ENCODE data around the gene CSF1R. TPM values are rescaled to one million over a fixed set of nuclear protein-coding genes. Genes with fewer than 3 reads are reported as not detected.

The CSF1R gene
- polyA plus RNA-seq, 1 donor (not counting 4 experiments of a cell fraction or from before 2014, with no cell fraction given): not detected

DNA sequence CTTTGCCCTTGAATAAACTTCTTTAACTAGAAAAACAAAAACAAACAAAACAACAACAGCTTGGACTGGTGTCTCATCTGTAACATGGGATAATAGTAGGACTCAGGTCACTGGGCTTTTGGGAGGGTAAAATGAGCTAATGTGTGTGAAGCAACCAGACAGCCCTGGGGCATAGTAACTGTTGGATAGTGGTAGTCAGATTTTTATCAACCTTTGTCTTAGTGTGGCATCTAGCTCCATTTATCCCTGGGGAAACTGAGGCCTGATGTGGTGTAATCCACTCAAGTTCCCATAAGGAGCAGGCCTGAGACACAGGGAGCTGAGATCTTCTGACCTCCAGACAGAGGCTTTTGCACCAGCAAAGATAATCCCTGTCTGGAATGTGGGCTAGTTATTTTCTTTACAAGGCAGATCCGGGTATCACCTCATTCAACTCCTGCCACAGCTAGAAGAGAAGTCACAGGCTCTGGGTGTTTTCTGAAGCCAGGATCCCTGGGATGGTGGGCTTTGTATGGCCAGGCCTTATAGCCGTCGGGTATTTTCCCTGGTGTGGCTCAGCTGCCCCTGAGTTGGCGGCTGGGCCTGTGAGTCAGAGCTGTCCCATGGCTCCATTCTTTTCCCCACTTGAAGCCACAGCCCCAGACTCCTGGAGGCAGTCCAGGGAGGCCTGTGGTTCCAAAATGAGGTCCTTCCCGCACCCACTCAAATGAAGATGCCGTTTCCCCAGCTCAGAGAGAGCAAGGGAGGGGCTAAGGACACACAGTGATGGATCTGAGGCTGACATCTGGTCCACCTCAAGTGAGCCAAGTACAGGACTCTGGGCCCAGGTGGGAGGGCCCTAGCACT lies 26.1 kb upstream of the CSF1R start:
- FAIRE-seq (no peak), DNase-seq (ENCODE audit: low read depth, low spot score) (no peak)
- Histone ChIP-seq H3K4me3 (ENCODE audit: control insufficient read depth in 2 of 3, extremely low read depth in 1 of 3, insufficient read depth in 2 of 3, low read depth in 1 of 3, low read length in 3 of 3) (no peak overlapping the region), H3K9me1 (ENCODE audit: control insufficient read depth, extremely low read depth, insufficient read depth, low read length) (no peaks in the 10 kb centered on the region), H3K79me2 (ENCODE audit: control insufficient read depth, insufficient read depth, low read length) (no peaks in the 10 kb centered on the region), H3K4me1 (ENCODE audit: control insufficient read depth, extremely low read depth, insufficient read depth, low read length) (peaks cover 13% of the 10 kb centered on the region), H3K36me3 (ENCODE audit: control insufficient read depth in 2 of 2, extremely low read depth in 1 of 2, insufficient read depth in 2 of 2, low read length in 2 of 2) (no peaks in the 10 kb centered on the region), H3K4me2 (ENCODE audit: control insufficient read depth, extremely low read depth, insufficient read depth, low read depth, low read length) (no peak overlapping the region), H3K27ac (ENCODE audit: control insufficient read depth, insufficient read depth, low read length) (no peak overlapping the region), H4K20me1 (ENCODE audit: control insufficient read depth, extremely low read depth, insufficient read depth, low read length) (no peaks in the 10 kb centered on the region), H3K27me3 (ENCODE audit: control insufficient read depth, extremely low read depth, insufficient read depth, low read length) (no peaks in the 10 kb centered on the region), H3K9ac (ENCODE audit: control insufficient read depth, extremely low read depth, insufficient read depth, low read length) (no peak overlapping the region), H2AFZ (ENCODE audit: control insufficient read depth, low read length) (no peak overlapping the region), H3K9me3 (ENCODE audit: control insufficient read depth, low read depth, low read length) (no peaks in the 10 kb centered on the region)
- TF ChIP-seq, protein P1, sequence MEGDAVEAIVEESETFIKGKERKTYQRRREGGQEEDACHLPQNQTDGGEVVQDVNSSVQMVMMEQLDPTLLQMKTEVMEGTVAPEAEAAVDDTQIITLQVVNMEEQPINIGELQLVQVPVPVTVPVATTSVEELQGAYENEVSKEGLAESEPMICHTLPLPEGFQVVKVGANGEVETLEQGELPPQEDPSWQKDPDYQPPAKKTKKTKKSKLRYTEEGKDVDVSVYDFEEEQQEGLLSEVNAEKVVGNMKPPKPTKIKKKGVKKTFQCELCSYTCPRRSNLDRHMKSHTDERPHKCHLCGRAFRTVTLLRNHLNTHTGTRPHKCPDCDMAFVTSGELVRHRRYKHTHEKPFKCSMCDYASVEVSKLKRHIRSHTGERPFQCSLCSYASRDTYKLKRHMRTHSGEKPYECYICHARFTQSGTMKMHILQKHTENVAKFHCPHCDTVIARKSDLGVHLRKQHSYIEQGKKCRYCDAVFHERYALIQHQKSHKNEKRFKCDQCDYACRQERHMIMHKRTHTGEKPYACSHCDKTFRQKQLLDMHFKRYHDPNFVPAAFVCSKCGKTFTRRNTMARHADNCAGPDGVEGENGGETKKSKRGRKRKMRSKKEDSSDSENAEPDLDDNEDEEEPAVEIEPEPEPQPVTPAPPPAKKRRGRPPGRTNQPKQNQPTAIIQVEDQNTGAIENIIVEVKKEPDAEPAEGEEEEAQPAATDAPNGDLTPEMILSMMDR (optimal IDR thresholded peaks at IDR 0.05 in 1 of 3, IDR thresholded peaks at IDR 0.05 in 1 of 3, conservative IDR thresholded peaks at IDR 0.05 in 1 of 3; ENCODE audit: extremely low read depth in 1 of 3, insufficient read depth in 2 of 3, low read length in 3 of 3): no peak
- TF ChIP-seq EZH2 (IDR thresholded peaks at IDR 0.05; ENCODE audit: low read length): no peak
- dilution Hi-C loops (cut with MboI; ENCODE audit: extremely low pct_ligation_motif_present, low sequenced_read_pairs): no loop called here

DNA sequence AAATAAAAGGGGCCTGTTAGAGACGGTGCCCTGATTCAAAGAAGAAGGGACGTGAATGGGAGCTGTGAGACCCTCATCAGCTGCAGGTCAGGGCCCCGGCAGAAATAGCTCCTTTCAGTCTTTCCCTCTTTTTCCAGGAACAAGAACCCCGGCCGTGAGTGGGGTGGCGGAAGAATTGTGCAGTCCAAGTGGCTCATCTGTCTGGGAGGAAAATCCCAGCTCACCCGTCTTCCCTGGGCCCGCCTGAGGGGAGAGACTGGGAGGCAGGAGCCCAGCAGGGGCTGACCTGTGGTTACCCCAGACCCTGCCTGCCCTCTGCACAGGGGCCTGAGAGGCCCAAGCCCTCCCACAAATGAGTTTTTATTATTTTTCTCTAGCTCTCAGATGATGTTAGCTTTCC lies 24.8 kb upstream of the CSF1R start:
- no peak overlapping the region for H3K4me2 ChIP-seq (ENCODE audit: control insufficient read depth, extremely low read depth, insufficient read depth, low read depth, low read length)
- no peaks in the 10 kb centered on the region for H3K27me3 ChIP-seq (ENCODE audit: control insufficient read depth, extremely low read depth, insufficient read depth, low read length)
- H3K4me1 ChIP-seq (ENCODE audit: control insufficient read depth, extremely low read depth, insufficient read depth, low read length): peaks cover 10% of the 10 kb centered on the region
- H3K36me3 ChIP-seq (ENCODE audit: control insufficient read depth in 2 of 2, extremely low read depth in 1 of 2, insufficient read depth in 2 of 2, low read length in 2 of 2): no peaks in the 10 kb centered on the region
- FAIRE-seq (no peak), DNase-seq (ENCODE audit: low read depth, low spot score) (no peak)
- TF ChIP-seq EZH2 (IDR thresholded peaks at IDR 0.05; ENCODE audit: low read length): no peak
- TF ChIP-seq, protein P1 (optimal IDR thresholded peaks at IDR 0.05 in 1 of 3, IDR thresholded peaks at IDR 0.05 in 1 of 3, conservative IDR thresholded peaks at IDR 0.05 in 1 of 3; ENCODE audit: extremely low read depth in 1 of 3, insufficient read depth in 2 of 3, low read length in 3 of 3): no peak
- no peaks in the 10 kb centered on the region for H3K9me3 ChIP-seq (ENCODE audit: control insufficient read depth, low read depth, low read length)
- no peak overlapping the region for H2AFZ ChIP-seq (ENCODE audit: control insufficient read depth, low read length)
- H3K9ac ChIP-seq (ENCODE audit: control insufficient read depth, extremely low read depth, insufficient read depth, low read length): no peak overlapping the region
- no peak overlapping the region for H3K27ac ChIP-seq (ENCODE audit: control insufficient read depth, insufficient read depth, low read length)
- no peak overlapping the region for H3K4me3 ChIP-seq (ENCODE audit: control insufficient read depth in 2 of 3, extremely low read depth in 1 of 3, insufficient read depth in 2 of 3, low read depth in 1 of 3, low read length in 3 of 3)
- dilution Hi-C loops (cut with MboI; ENCODE audit: extremely low pct_ligation_motif_present, low sequenced_read_pairs): no loop called here
- no peaks in the 10 kb centered on the region for H3K9me1 ChIP-seq (ENCODE audit: control insufficient read depth, extremely low read depth, insufficient read depth, low read length)
- H3K79me2 ChIP-seq (ENCODE audit: control insufficient read depth, insufficient read depth, low read length): no peaks in the 10 kb centered on the region
- no peaks in the 10 kb centered on the region for H4K20me1 ChIP-seq (ENCODE audit: control insufficient read depth, extremely low read depth, insufficient read depth, low read length)
